HG03378 (cell line): ENCODE results near the gene DCHS1.

Experiments used
- ATAC-seq: cut with Tn5 transposase; IDR thresholded peaks from one replicate; pipeline ENCODE4 v1.9.1; 2021; ENCODE audit warnings: mild to moderate bottlenecking, moderate library complexity; ENCODE audit not compliant: unreplicated experiment

The DCHS1 gene

GRCh38 chr11:6629892-6630631 lies 25.5 kb downstream of the DCHS1 start:
- no peak for ATAC-seq

GRCh38 chr11:6629573-6629891 lies 26.1 kb downstream of the DCHS1 start:
- no peak for ATAC-seq

GRCh38 chr11:6628526-6628925 lies 27.1 kb downstream of the DCHS1 start:
- no peak for ATAC-seq

- ATAC-seq = peak; percentile 77
Measured at GRCh38 chr11:6627762-6628241, 27.8 kb downstream of the DCHS1 start.

- no peak for ATAC-seq
Measured at GRCh38 chr11:6626971-6627761, 28.4 kb downstream of the DCHS1 start.

- no peak for ATAC-seq
Measured at GRCh38 chr11:6625832-6626420, 29.7 kb downstream of the DCHS1 start.

GRCh38 chr11:6625156-6625831 lies 30.3 kb downstream of the DCHS1 start:
- no peak for ATAC-seq

- ATAC-seq = no peak
Measured at GRCh38 chr11:6623391-6624363, 31.9 kb downstream of the DCHS1 start.

- ATAC-seq = no peak
Measured at GRCh38 chr11:6622261-6623171, 33.1 kb downstream of the DCHS1 start.

GRCh38 chr11:6621711-6622211 lies 33.8 kb downstream of the DCHS1 start:
- ATAC-seq = no peak

GRCh38 chr11:6620636-6621035 lies 35.0 kb downstream of the DCHS1 start:
- no peak for ATAC-seq

- ATAC-seq = peak; percentile 98
Measured at GRCh38 chr11:6619004-6619745, 36.4 kb downstream of the DCHS1 start, which contains the start of gene TPP1. TPP1 (minus strand) TSS chr11:6619422; CDS start chr11:6619400, 22 bp downstream.

- no peak for ATAC-seq
Measured at GRCh38 chr11:6618117-6619003, 37.2 kb downstream of the DCHS1 start.

GRCh38 chr11:6617315-6617781 lies 38.3 kb downstream of the DCHS1 start:
- no peak for ATAC-seq

GRCh38 chr11:6616596-6617250 lies 38.9 kb downstream of the DCHS1 start:
- ATAC-seq = no peak

GRCh38 chr11:6615882-6616585 lies 39.6 kb downstream of the DCHS1 start:
- ATAC-seq = no peak
